GM19193 (cell line): Measurements from ENCODE around the gene CUL3.

Experiments used
- POLR2A ChIP-seq: IDR thresholded peaks from 4 replicates; pipeline ENCODE4 v1.6.1; 2011; ENCODE audit not compliant: insufficient read depth, insufficient read length; ENCODE audit errors: extremely low read depth

Gene CUL3

DNA sequence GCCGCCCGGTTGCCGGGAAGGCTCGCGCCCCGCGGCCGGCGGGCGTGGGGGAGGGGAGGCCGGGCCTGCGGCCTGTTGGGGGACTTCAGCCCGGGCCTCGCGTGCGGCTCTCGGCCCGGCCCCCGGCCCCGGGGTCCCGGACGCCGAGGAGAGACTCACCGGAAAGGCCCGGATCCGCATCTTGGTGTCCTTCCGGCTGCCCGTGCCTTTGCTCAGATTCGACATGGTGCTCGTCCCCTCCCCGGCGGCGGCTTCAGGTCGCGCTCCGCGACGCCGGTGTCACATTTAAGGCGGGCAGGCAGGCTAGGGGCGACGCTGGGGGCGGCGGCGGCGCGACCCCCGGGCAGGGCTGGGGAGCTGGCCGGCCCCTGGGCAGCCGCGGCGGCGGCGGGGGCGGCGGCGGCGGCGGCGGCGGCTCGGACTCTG, 365 bp downstream of the CUL3 start:
- TF ChIP-seq POLR2A: no peak

DNA sequence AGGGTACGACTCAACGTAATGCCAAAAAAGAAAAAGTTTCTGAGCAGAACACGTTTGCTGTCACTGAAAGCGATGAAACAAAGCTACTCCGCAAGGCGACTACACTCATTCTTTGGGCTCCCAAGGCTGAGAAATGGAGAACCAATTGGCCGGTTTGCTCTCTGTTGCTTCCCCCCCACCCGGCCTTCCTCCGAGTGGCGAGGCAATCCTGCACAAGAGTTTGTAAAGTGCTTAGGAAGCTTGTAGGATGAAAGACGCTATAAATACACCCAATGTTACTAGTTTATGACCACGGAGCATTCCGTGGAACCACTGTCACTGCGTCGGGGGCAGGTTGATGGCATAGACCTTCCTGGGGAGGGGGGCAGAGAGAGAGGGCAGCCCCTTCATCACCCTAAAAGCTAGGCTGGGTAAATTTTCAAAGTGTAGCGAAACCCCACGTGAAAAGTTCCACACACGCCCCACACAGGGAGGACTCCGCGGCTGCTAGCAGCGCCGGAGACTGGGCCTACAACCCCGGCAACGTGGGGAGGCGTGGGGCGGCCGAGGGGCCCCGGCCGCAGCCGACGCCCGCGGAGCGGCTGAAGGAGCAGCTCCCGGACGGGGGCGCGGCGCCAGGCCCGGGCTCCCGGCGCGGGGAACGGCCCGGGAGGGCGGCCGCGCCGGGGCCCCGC, 915 bp downstream of the CUL3 start:
- no peak for TF ChIP-seq POLR2A

DNA sequence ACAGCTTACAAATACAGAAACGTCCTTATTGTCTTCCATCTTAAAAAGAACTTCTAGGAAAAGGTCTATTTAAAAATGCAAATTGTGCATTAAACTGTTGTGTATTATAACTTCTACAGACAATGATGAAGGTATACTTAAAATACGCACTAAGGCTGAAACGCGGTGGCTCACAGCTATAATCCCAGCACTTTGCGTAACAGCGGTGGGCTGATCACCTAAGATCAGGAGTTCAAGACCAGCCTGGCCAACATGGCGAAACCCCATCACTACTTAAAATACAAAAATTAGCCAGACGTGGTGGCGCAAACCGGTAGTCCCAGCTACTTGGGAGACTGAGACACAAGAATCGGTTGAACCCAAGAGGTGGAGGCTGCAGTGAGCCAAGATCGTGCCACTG, 4.9 kb downstream of the CUL3 start:
- no peak for TF ChIP-seq POLR2A

DNA sequence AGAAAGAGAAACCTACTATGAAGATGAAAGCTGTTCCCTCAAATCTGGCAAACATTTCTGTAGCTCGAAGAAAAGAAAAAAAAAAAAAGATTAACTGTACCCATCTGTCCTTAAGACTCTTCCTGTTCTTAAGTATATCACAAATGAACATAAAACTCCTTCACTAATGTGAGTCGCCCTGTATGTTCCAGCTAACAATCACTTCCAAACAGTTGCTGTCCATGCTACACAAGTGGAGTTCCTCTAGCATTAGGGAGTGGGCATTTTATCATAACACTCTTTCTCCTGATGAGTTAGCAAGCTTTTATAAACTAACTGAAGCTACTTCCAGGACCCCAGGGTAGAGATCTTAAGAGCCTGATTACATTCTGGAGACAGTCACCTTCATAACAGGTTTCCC, 5.8 kb downstream of the CUL3 start:
- TF ChIP-seq POLR2A: no peak

DNA sequence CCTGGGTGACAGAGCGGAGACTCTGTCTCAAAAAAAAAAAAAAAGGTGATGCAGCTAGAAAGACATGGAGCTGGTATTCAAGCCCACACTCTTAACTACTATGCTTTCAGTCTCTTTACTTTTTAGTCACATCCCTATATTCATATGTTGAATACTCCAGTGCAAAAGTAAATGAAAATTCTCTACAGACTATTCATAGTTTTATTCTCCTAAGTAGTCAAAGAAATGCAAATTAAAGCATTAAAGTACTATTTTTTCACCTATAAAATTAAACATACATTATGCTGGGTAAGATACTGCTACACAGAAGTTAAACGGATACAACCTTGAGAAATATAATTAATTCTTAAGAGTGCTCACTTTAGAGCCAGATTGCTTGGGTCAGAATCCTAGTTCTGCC, 7.6 kb downstream of the CUL3 start:
- TF ChIP-seq POLR2A: no peak

DNA sequence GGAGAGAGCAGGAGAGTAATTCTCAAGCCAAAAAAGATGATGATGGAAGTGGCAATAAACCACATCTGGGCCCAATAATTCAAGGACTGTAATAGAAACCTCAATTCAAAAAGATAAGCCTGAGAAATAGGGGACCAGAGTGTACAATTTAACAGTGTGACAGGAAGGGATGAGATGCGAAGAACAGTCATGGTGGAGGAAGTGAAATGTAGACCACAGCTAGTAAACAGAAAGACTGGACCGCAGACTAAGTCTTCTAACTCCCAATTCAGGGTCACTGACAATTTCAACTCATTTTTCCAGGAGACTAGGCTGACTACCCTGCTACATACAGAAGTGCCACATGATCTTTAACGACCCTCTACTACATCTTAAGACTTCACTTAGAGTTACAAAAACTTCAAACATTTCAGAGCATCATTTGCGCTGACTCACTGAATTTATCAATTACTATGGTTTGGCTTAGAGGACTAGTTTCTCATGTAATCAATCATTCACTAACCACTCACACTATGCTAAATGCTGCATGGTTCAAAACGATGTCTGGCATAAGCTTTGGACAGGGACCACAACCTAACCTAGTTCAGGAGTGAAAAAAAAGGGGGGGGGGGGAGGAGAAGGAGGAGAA, 9.0 kb downstream of the CUL3 start:
- TF ChIP-seq POLR2A: no peak

DNA sequence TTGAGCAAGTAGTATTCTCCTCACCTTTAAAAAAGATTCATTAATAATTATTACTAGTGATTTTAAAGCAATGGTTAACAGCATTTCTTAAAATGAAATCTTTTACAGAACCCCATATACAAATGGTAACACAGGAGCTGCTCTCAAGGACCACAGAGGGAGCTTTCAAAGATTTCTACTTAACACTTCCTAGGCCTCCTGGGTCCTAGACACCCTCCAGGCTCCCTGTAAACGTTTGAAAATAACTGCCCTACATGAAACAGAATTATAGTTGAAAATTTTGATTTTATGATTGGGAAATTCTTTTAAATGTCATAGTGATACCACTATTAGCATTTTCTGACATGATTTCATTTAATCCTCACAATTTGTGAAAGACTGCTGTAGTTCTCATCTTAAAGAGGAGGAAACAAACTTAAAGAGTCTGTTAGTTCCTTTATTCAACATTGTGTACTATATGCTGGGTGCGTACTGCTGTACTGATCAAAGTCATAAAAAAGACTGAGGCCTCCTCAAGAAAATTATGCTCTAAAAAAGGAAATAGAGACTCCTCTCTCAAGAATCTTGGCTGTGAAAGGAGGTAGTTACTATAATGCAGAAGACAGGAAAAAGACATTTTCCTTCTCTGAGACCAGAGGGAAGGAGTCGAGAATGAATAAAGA, 10.6 kb downstream of the CUL3 start:
- no peak for TF ChIP-seq POLR2A

DNA sequence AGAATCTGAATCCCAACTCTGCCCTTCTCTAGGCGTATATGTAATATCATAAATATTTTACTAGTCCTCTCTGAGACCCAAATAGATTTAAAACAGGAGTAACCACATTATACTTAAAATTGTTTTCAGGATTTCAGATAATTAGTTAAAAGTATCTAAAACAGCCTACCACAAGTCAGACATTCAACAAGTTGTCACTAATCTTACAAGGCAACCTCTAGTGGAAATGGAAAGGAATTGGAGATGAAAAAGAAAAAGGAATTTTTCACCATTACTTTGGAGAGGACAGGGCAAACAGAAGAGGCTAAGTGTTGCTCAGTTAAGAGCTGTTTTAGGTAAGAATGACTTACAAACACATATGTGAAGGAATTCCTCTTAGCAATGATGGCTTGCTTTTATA, 11.4 kb downstream of the CUL3 start:
- TF ChIP-seq POLR2A: no peak

DNA sequence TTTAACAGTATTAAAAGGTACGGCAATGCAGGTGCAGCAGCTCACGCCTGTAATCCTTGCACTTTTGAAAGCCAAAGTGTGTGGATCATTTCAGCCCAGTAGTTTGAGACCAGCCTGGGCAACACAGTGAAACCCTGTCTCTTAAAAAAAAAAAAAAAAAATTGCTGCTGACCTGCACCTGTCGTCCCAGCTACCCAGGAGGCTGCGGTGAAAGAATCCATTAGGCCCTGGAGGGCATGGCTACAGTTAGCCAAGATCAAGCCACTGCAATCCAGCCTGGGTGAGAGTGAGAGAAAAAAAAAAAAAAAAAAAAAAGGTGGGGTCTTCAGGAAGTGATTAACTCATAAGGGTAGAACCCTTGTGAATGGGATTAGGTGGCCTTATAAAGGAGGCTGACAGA, 12.8 kb downstream of the CUL3 start:
- no peak for TF ChIP-seq POLR2A

DNA sequence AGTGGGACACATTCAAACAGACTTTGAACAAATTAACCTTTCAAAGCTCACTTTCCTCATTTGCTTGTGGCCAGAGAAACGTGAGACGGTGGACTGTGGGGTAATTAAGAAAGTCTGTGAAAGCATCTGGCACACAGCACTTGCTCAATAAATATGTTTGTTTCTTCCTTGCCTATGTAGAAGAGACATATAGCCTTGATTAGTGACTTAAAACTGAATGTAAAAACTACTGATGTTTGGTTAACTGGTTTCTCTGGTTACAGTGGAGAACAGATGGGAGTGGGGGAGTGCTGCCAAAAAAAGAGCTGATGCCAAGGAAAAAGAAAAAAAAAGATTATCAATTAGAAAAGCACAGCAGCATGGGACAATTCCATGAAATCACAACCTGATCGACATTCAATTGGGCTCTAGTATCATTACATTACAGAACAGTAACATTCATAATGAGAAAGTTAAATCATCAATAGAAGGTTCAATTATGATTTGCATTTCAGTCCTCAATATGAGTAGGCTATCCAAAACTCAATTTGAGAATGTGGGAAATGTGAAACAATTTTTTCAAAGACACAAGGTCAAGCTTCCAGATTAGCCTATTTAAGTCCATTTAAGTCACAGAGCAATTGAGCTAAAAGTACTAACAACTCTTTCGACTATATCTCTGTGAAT, 14.7 kb downstream of the CUL3 start:
- no peak for TF ChIP-seq POLR2A

DNA sequence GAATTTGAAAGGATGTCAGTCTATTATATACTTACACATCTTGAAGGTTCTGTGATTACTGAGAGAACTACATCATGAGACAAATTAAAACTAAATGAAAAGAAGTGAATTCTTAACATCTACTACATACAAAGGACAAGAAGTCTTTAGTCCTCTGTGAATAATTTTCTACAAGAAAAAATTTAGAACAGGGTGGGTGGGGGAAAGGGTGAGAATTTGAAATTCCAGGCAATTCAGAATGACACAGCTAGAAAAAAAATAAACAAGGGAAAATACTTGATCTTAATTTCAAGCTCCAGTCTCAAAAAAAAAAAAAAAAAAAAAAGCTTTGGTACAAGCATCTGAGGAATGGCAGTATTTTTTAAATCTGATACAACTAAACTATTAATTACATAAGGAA, 15.5 kb downstream of the CUL3 start:
- no peak for TF ChIP-seq POLR2A

DNA sequence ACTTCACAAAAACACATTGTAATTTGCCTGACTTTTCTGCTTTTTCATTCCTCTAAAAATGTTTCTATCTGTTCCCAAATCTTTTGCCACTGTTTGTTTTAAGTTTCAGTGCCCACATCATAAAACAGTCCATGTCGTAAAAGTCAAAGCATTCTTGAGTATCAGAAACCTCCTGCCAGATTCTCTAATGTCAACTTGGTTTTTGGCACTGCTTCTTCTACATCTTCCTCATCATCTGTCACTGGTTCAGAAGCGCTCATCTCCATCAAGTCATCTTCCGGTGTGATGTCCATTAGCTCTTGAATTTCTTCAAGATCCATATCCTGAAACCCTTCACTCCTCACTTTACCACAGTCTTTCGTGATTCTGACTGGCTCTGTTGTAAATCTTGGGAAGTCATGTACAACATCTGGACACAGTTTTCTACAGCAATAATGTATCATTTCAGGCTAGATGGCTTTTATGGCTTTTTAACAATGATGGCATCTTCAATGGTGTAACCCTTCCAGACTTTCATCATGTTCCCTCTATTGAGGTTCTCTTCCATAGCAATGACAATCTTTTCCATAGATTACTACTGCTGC, 19.6 kb downstream of the CUL3 start:
- TF ChIP-seq POLR2A: no peak

DNA sequence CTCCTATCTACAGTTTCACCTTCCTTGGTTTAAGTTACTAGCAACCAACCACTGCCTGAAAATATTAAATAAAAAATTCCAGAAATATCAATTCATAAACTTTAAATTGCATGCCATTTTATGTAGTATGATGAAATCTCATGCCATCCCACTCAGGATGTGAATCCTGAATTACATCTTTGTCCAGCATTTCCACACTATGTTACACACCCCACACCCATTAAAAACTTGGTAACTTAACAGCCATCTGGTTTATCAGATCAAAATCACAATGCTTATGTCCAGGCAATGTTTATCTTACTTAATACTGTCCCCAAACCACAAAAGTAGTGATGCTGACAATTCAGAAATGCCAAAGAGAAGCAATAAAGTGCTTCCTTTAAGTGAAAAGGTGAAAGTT, 21.6 kb downstream of the CUL3 start:
- no peak for TF ChIP-seq POLR2A

DNA sequence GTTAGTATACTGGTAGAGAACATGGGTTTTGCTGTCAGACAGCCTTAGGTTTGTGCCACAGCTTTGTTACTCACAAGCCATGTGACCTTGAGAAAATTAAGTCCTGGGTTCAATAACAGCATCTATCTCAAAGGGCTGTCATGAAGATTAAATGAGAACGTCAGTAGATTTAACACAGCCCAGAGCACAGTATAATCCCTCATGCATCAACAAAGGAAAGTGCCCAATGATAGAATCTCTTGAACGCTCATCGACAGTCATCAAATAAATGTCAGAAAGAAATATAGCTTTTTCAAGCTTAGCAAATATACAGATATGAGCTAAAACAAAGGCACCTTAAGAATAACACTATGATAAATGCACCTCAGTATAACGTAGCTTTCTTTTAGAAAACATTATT, 22.3 kb downstream of the CUL3 start:
- no peak for TF ChIP-seq POLR2A

DNA sequence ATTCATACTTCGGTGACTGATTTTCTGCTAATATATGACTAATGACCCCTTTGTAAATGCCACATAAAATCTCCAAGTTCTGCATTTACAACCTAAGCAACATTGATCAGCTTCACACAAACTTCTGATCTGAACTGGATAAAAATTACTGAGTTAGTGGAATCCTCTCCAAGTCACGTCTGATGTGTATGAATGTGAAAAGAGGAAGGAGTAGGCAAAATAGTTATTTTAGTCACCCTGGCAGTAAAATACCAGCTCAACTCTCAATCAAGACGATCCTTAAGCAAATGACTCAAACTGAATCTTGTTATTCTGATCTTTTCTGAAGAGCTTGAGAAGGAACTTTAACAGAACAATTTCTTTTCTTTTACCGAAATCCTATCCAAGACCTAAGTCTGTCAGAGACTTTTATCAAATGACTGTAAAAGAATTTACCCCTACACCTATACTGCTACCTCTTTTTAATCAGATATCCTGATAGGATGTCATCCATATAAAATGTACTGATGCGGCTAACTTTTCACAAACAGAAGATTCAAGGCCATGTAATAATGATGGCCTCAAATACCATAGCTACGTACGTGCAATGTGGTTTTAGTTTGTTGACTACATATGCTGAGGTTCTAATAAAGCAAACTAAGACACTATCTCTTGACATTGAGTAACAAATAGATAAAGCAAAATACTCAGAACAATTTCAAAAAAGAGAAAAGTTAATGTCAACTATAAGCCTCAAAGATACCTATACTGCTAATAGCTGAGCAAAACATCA, 23.7 kb downstream of the CUL3 start:
- no peak for TF ChIP-seq POLR2A

DNA sequence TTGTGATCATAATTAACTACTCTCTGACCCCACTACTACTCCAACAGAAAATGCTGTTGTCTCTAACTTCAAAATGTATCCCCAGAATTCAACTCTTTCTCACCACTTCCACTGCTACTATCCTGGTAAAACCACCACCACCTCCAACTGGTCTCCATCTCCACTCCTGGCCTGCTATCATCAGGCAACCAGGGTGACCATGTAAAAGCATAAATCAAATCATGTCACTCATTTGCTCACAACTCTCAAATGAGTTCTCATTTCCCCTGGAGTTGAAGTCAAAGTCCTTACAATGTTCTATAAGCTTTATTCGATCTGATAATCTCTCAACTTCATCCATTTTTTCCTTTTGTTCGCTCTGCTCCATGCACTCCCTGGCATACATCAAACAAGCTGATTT, 24.6 kb downstream of the CUL3 start:
- no peak for TF ChIP-seq POLR2A

DNA sequence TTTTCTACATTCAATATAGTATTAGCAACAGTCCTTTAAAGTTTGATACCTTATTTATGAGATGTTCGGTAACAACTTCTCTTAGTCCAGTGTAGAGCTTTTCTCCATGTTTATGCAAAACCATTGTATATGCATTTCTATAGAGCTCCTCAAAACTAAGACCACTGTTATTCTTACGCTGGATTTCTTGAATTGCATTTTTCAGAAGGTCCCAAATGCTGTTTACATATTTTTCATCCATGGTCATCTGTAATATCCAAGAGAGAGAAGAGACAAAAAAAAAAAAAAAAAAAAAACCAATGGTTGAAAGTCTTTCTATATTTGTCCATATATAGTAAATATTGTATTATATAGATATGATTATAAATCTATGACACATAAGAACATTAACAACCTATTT, 27.6 kb downstream of the CUL3 start:
- no peak for TF ChIP-seq POLR2A
